Gastrocnemius medialis (tissue), 4 donors: ENCODE results near the gene MKRN2OS. TPM values are rescaled to one million over a fixed set of nuclear protein-coding genes. Genes with fewer than 3 reads are reported as not detected.

Experiments
- ATAC-seq, 2 donors: fragments of 150-250 bp; one replicate each; pipeline ENCODE4 v1.9.1; 2016
- DNase-seq, 2 donors: peaks; one replicate each; pipeline ENCODE4 v3.0.0-alpha.2; 2019
- H3K27ac ChIP-seq, 4 donors: fragments of 200-600 bp; sonication (generic); 1 replicate in 1 of 4; 2 replicates in 3 of 4; pipeline ENCODE4 v1.5.1; 2016 to 2018; ENCODE audit warnings: mild to moderate bottlenecking in 2 of 4, moderate library complexity in 1 of 4
- H3K27me3 ChIP-seq, 3 donors: fragments of 200-600 bp; sonication (generic) in 2 of 3; 1 replicate in 1 of 3; 2 replicates in 2 of 3; pipeline versions ENCODE4 v1.5.1 to v1.6.0; 2016 to 2019; ENCODE audit warnings: mild to moderate bottlenecking in 1 of 3, moderate library complexity in 1 of 3
- H3K36me3 ChIP-seq, 2 donors: fragments of 200-600 bp; sonication (generic) in 1 of 2; one replicate each; pipeline ENCODE4 v1.5.1; 2017 to 2018
- H3K4me1 ChIP-seq, 2 donors: fragments of 200-600 bp; sonication (generic) in 1 of 2; one replicate each; pipeline ENCODE4 v1.5.1; 2016 to 2017; ENCODE audit warnings: mild to moderate bottlenecking in 2 of 2
- H3K4me3 ChIP-seq, 4 donors: fragments of 200-600 bp; sonication (generic) in 3 of 4; 1 replicate in 1 of 4; 2 replicates in 3 of 4; pipeline ENCODE4 v1.5.1; 2016 to 2019; ENCODE audit warnings: mild to moderate bottlenecking in 2 of 4
- H3K9me3 ChIP-seq, 3 donors: fragments of 200-600 bp; sonication (generic) in 2 of 3; 1 replicate in 1 of 3; 2 replicates in 2 of 3; pipeline ENCODE4 v1.5.1; 2016 to 2019
- CTCF ChIP-seq, 5 experiments: fragments of 450-650 bp in 3 of 5; fragments of 200-600 bp in 2 of 5; sonication (generic) in 2 of 5; IDR thresholded peaks in 4 of 5; conservative IDR thresholded peaks in 1 of 5; 1 replicate in 4 of 5; 2 replicates in 1 of 5; pipeline ENCODE4 v1.5.1; 2016 to 2019; ENCODE audit warnings: antibody characterized with exemption in 5 of 5, mild to moderate bottlenecking in 3 of 5, moderate library complexity in 3 of 5
- POLR2A ChIP-seq, 2 donors: fragments of 450-650 bp; IDR thresholded peaks; one replicate each; pipeline ENCODE4 v1.6.1; 2017; ENCODE audit warnings: antibody characterized with exemption in 2 of 2, mild to moderate bottlenecking in 2 of 2, moderate library complexity in 2 of 2
- in situ Hi-C, 4 donors: fragments of 200-750 bp; cut with MboI; loops; one replicate each; pipeline versions ENCODE4 v1.15.0 to v1.8.0; 2017; ENCODE audit warnings: low sequenced_read_pairs in 4 of 4
- intact Hi-C: fragments of 100-400 bp; cut with DNase I; formaldehyde crosslinking; loops from one replicate; pipeline ENCODE4 v1.15.1; 2023; ENCODE audit warnings: low total_unique reads
- total RNA-seq, 4 donors: library from RNA; depleted of rRNA; stranded (reverse); fragments of >200 nt; gene quantifications; one replicate each; pipeline versions ENCODE4 v1.1.0 to v1.2.3, GENCODE V29; 2016

Gene MKRN2OS
- total RNA-seq, 4 donors from 2014 or later: 0.95 TPM; not detected in 3

DNA sequence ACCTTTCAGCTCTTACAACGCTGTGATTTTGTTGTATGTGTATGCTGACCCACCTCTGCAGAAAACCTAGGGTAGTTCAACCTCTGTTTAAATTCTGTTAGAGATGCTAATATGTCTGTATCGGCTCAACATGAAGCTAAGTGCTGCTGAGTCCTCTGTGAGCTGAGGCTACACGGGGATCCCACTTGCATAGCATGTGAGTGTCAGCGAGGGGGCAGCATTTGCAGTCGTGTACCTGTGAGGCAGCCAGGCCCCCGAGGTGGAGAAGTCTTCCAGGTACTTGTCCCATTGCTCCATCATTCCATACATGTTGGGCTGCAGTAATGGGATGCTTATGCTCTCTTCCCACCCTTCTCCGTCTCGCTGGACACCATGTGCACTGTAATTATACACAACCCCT, 3.7 kb downstream of the MKRN2OS start:
- H3K4me3 ChIP-seq: no peak overlapping the region
- intact Hi-C loops: no loop called here
- H3K4me1 ChIP-seq: no peaks in the 10 kb centered on the region
- in situ Hi-C loops: no loop called here
- ATAC-seq (no peak), DNase-seq (no peak)
- no peaks in the 10 kb centered on the region for H3K27me3 ChIP-seq
- H3K36me3 ChIP-seq: peaks cover 0 to 3% of the 10 kb centered on the region in 2 donors
- no peak for TF ChIP-seq POLR2A (IDR thresholded peaks at IDR 0.05)
- no peak for TF ChIP-seq CTCF (IDR thresholded peaks at IDR 0.05 in 4 of 5, conservative IDR thresholded peaks at IDR 0.05 in 1 of 5)
- no peaks in the 10 kb centered on the region for H3K9me3 ChIP-seq
- H3K27ac ChIP-seq: no peak overlapping the region

GRCh38 chr3:12536423-12536822, 8.9 kb downstream of the MKRN2OS start:
- H3K27ac ChIP-seq: no peak overlapping the region
- H3K27me3 ChIP-seq: no peaks in the 10 kb centered on the region
- in situ Hi-C loops: no loop called here
- TF ChIP-seq CTCF (IDR thresholded peaks at IDR 0.05 in 4 of 5, conservative IDR thresholded peaks at IDR 0.05 in 1 of 5) (peak in 1 of 5 experiments; percentile 8), POLR2A (IDR thresholded peaks at IDR 0.05) (no peak)
- H3K4me3 ChIP-seq: no peak overlapping the region
- H3K36me3 ChIP-seq: peaks cover 0 to 9% of the 10 kb centered on the region in 2 donors
- ATAC-seq: no peak
- H3K9me3 ChIP-seq: no peaks in the 10 kb centered on the region
- DNase-seq: no peak
- intact Hi-C loops: no loop called here
- no peaks in the 10 kb centered on the region for H3K4me1 ChIP-seq

DNA sequence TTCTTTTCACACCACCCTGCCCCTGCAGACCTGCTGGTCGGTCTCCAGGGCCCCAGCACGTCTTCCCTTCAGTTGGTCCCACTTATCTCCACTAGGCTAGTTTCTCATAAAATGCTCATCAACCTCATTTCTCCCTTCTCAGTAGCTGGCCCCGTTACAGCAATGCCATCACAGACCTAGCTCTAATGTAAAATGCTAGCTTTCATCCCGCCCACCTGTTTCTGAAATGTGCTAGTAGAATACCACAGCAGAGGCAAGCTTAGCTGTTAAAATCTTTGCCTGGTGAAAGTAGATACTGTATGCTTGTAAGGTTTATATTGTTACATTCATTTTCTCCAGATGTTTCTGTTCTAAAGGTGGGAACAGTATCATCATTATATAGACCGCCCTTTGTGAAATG, 13.1 kb downstream of the MKRN2OS start:
- peaks cover 0 to 8% of the 10 kb centered on the region in 2 donors for H3K4me1 ChIP-seq
- no peak for DNase-seq
- no peak overlapping the region for H3K27ac ChIP-seq
- H3K36me3 ChIP-seq: peaks cover 0 to 24% of the 10 kb centered on the region in 2 donors
- TF ChIP-seq CTCF (IDR thresholded peaks at IDR 0.05 in 4 of 5, conservative IDR thresholded peaks at IDR 0.05 in 1 of 5): no peak
- TF ChIP-seq POLR2A (IDR thresholded peaks at IDR 0.05): no peak
- no peak for ATAC-seq
- H3K27me3 ChIP-seq: no peaks in the 10 kb centered on the region
- intact Hi-C loops (no loop called here), in situ Hi-C loops (no loop called here)
- no peak overlapping the region for H3K4me3 ChIP-seq
- H3K9me3 ChIP-seq: no peaks in the 10 kb centered on the region

- TF ChIP-seq POLR2A (IDR thresholded peaks at IDR 0.05) (no peak), CTCF (IDR thresholded peaks at IDR 0.05 in 4 of 5, conservative IDR thresholded peaks at IDR 0.05 in 1 of 5) (no peak)
- Histone ChIP-seq H3K4me3 (no peak overlapping the region), H3K27me3 (no peaks in the 10 kb centered on the region), H3K9me3 (no peaks in the 10 kb centered on the region), H3K36me3 (peaks cover 0 to 33% of the 10 kb centered on the region in 2 donors), H3K4me1 (peaks cover 10 to 22% of the 10 kb centered on the region in 2 donors), H3K27ac (peak overlapping the region in 1 of 4 donors; percentile 42)
- intact Hi-C loops (no loop called here), in situ Hi-C loops (no loop called here)
- ATAC-seq (no peak), DNase-seq (no peak)
Observed at GRCh38 chr3:12527757-12528143, 17.5 kb downstream of the MKRN2OS start.

DNA sequence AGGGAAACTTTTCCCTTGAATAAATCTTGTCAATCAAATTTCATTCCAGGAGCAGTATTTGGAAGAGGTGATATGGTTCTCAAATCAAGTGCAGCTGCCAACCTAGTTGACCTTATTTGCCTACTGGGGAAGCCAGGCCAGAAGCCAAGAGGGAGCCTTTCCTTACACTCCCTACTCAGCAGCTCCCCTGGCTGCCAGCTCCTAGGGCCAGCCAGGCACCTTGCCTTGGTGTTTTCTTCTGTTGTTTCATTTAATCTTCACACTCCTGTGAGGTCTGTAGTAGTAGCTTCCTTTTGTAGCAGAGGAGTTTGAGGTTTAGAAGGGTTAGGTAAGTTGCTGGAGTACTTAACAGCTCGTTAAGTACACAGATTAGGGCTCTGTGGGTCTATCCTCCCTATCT, 22.6 kb downstream of the MKRN2OS start:
- Histone ChIP-seq H3K4me1 (peaks cover 22 to 27% of the 10 kb centered on the region in 2 donors), H3K36me3 (peaks cover 0 to 9% of the 10 kb centered on the region in 2 donors), H3K4me3 (no peak overlapping the region), H3K9me3 (no peaks in the 10 kb centered on the region), H3K27ac (peak overlapping the region; percentile 57 to 74 (median 70)), H3K27me3 (no peaks in the 10 kb centered on the region)
- DNase-seq (peak; percentile 64 to 81), ATAC-seq (peak; percentile 88 to 95)
- in situ Hi-C loops (no loop called here), intact Hi-C loops (no loop called here)
- TF ChIP-seq POLR2A (IDR thresholded peaks at IDR 0.05) (no peak), CTCF (IDR thresholded peaks at IDR 0.05 in 4 of 5, conservative IDR thresholded peaks at IDR 0.05 in 1 of 5) (peak in 2 of 5 experiments; percentile 49 to 63)
